Activated CD8-positive, alpha-beta T cell treated with anti-CD3 and anti-CD28 coated beads, Interleukin-2, amount 10 ng/mL, durations not matched to agents 7 days and 5 days (primary cell): ENCODE measurements around the gene DDX28. TPM values are rescaled to one million over a fixed set of nuclear protein-coding genes. Genes with fewer than 3 reads are reported as not detected.
A peak's percentile ranks its signal among the peaks of the same experiment; 100 is the strongest.

Experiments
- ATAC-seq: fragments of 150-1000 bp; cut with Tn5 transposase; one replicate; pipeline ENCODE4 v1.10.0; 2021; ENCODE audit warnings: moderate library complexity
- CTCF ChIA-PET: fragments of 350-600 bp; sonication (Branson Sonifier 250); formaldehyde crosslinking; loops from one replicate; lab custom pipeline; 2021; ENCODE audit warnings: antibody characterized with exemption; lab: Charles Lee
- POLR2A ChIA-PET: fragments of 350-600 bp; sonication (Branson Sonifier 250); formaldehyde crosslinking; loops from one replicate; lab custom pipeline; 2021; ENCODE audit warnings: antibody characterized with exemption; lab: Charles Lee
- DNase-seq: peaks from one replicate; pipeline ENCODE4 v3.0.0-alpha.2; 2020
- H3K27ac Mint-ChIP-seq: one replicate; pipeline ENCODE4 v1.8.0; 2021; ENCODE audit warnings: mild to moderate bottlenecking, mixed read lengths
- H3K27me3 Mint-ChIP-seq: one replicate; pipeline ENCODE4 v1.8.0; 2021; ENCODE audit warnings: low read depth, mixed read lengths
- H3K36me3 Mint-ChIP-seq: one replicate; pipeline ENCODE4 v1.8.0; 2021; ENCODE audit warnings: low read depth, mixed read lengths
- H3K4me1 Mint-ChIP-seq: one replicate; pipeline ENCODE4 v1.8.0; 2021; ENCODE audit warnings: low read depth, mixed read lengths
- H3K4me3 Mint-ChIP-seq: one replicate; pipeline ENCODE4 v1.8.0; 2021; ENCODE audit warnings: mild to moderate bottlenecking, mixed read lengths
- H3K9me3 Mint-ChIP-seq: one replicate; pipeline ENCODE4 v1.8.0; 2022; ENCODE audit warnings: mixed read lengths; ENCODE audit not compliant: insufficient read depth
- total RNA-seq, 2 experiments: library from RNA; stranded (reverse); gene quantifications; one replicate each; pipeline ENCODE4 v1.2.3, GENCODE V29; 2021

The DDX28 gene
- total RNA-seq: 10 to 100 TPM; 13.6 to 13.9 TPM

GRCh38 chr16:68022728-68023537 lies at the start of gene DDX28, which contains the start of gene DUS2:
TSS of gene DDX28 (minus strand) at chr16:68023232. CDS start at chr16:68023202, 30 bp downstream.
TSS of gene DUS2 (plus strand) at chr16:68023284. CDS start at chr16:68038024, 14,740 bp downstream.
- ChIA-PET POLR2A (interaction anchor here (0.7 to 3.0 kb wide), 25 partner anchors 9 to 485 kb away, joined by 3 to 48 read pairs (median 5); partner anchors contain the start of genes DPEP2 and PSMB10), CTCF (interaction anchor here (0.7 to 3.5 kb wide), 16 partner anchors 10 to 139 kb away, joined by 3 to 16 read pairs (median 4); partner anchors contain the start of genes DPEP2, NFATC3 and SLC12A4)
- Mint-ChIP-seq H3K4me1 (peaks cover 29% of the 10 kb centered on the region), H3K36me3 (peaks cover 36% of the 10 kb centered on the region), H3K4me3 (peak within 1 kb of the TSS; percentile 94), H3K27ac (peak within 1 kb of the TSS; percentile 95), H3K9me3 (no peaks in the 10 kb centered on the region), H3K27me3 (no peaks in the 10 kb centered on the region)
- ATAC-seq (peak; percentile 92), DNase-seq (peak; percentile 95)

GRCh38 chr16:68072038-68072695 lies 49.1 kb upstream of the DDX28 start:
- no peak overlapping the region for H3K27ac Mint-ChIP-seq

GRCh38 chr16:68071518-68071901 lies 48.5 kb upstream of the DDX28 start:
- peaks cover 88% of the 10 kb centered on the region for H3K4me1 Mint-ChIP-seq
- peaks cover 70% of the 10 kb centered on the region for H3K36me3 Mint-ChIP-seq
- H3K27me3 Mint-ChIP-seq: no peaks in the 10 kb centered on the region
- DNase-seq (no peak), ATAC-seq (no peak)
- ChIA-PET POLR2A (interaction anchor here (0.5 to 4.7 kb wide), 3 partner anchors 11 to 133 kb away, joined by 3 to 71 read pairs (median 6); partner anchors contain the start of gene NFATC3), CTCF (interaction anchor here (1.0 to 11.1 kb wide), 8 partner anchors 9 to 214 kb away, joined by 3 to 142 read pairs (median 8); partner anchors contain the start of gene NFATC3)
- H3K9me3 Mint-ChIP-seq: no peaks in the 10 kb centered on the region
- peak overlapping the region; percentile 91 for H3K27ac Mint-ChIP-seq
- no peak overlapping the region for H3K4me3 Mint-ChIP-seq

More at GRCh38 chr16:68072038-68072695, 49.1 kb upstream of the DDX28 start:
- ATAC-seq: no peak
- ChIA-PET CTCF (interaction anchor here (1.3 to 11.1 kb wide), 5 partner anchors 8 to 155 kb away, joined by 4 to 142 read pairs (median 20); partner anchors contain the start of gene NFATC3), POLR2A (interaction anchor here (2.5 to 4.7 kb wide), 2 partner anchors 10 to 13 kb away, joined by 6 to 71 read pairs; partner anchors contain the start of gene NFATC3)
- Mint-ChIP-seq H3K4me3 (no peak overlapping the region), H3K36me3 (peaks cover 71% of the 10 kb centered on the region), H3K9me3 (no peaks in the 10 kb centered on the region), H3K4me1 (peaks cover 87% of the 10 kb centered on the region), H3K27me3 (no peaks in the 10 kb centered on the region)
- no peak for DNase-seq

GRCh38 chr16:68070806-68071517 lies 47.9 kb upstream of the DDX28 start:
- Mint-ChIP-seq H3K9me3 (no peaks in the 10 kb centered on the region), H3K4me1 (peaks cover 88% of the 10 kb centered on the region), H3K4me3 (peak overlapping the region; percentile 64), H3K27ac (peak overlapping the region; percentile 91), H3K27me3 (no peaks in the 10 kb centered on the region), H3K36me3 (peaks cover 70% of the 10 kb centered on the region)
- DNase-seq (no peak), ATAC-seq (no peak)
- POLR2A ChIA-PET: interaction anchor here (0.5 to 4.7 kb wide), 8 partner anchors 9 to 178 kb away, joined by 3 to 71 read pairs (median 4); partner anchors contain the start of genes DPEP2, NFATC3 and PSKH1
- CTCF ChIA-PET: interaction anchor here (0.8 to 11.1 kb wide), 9 partner anchors 9 to 214 kb away, joined by 3 to 142 read pairs (median 4); partner anchors contain the start of gene NFATC3

GRCh38 chr16:68070249-68070730 lies 47.3 kb upstream of the DDX28 start:
- peak; percentile 20 for ATAC-seq
- CTCF ChIA-PET: interaction anchor here (0.8 to 11.1 kb wide), 10 partner anchors 9 to 215 kb away, joined by 3 to 142 read pairs (median 4); partner anchors contain the start of gene NFATC3
- Mint-ChIP-seq H3K36me3 (peaks cover 69% of the 10 kb centered on the region), H3K4me1 (peaks cover 88% of the 10 kb centered on the region), H3K9me3 (no peaks in the 10 kb centered on the region), H3K4me3 (peak overlapping the region; percentile 64), H3K27me3 (no peaks in the 10 kb centered on the region), H3K27ac (peak overlapping the region; percentile 91)
- POLR2A ChIA-PET: interaction anchor here (0.7 to 4.7 kb wide), 9 partner anchors 8 to 178 kb away, joined by 3 to 71 read pairs (median 4); partner anchors contain the start of genes DDX28, DPEP2, DUS2 and NFATC3
- peak; percentile 48 for DNase-seq

DNA sequence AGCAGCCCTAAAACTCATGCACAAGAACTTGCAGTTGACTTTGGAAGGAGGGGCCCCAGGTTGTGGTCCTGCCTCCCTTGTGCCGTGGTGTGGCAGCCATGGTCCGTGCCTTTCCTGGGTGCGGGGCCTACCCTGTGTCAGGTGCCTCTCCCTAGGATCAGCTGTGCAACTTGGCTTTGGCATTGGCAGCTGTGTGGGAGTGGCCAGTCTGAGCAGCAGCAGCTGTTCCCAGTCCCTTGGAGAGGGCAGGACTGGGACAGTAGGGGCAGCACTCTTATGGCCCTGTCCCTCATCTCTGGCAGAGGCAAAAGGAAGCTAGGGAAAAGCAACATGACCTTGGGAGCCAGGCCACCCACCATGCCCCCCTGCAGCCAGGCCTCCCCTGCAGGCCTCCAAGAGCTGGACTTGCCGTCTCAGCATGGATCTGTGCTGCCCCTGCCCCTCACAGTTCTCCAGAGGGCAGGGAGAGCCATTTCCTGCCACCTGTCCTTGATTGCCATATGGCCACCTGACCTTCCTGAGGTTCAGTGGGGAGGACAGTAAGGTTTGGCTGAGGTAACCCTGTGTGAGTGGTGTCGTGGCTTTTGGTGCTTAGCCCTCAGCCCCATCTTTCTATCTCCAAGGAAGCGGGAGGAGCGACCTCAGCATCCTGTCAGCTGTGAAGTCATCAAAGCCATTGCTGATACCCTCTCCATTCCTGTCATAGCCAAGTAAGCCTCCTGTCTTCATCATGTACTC lies 46.6 kb upstream of the DDX28 start:
- CTCF ChIA-PET: interaction anchor here (1.0 to 11.1 kb wide), 8 partner anchors 10 to 161 kb away, joined by 3 to 142 read pairs (median 8); partner anchors contain the start of gene NFATC3
- POLR2A ChIA-PET: interaction anchor here (0.8 to 4.7 kb wide), 9 partner anchors 9 to 191 kb away, joined by 3 to 71 read pairs (median 4); partner anchors contain the start of genes DDX28, DPEP2, DUS2 and NFATC3
- no peaks in the 10 kb centered on the region for H3K9me3 Mint-ChIP-seq
- peaks cover 63% of the 10 kb centered on the region for H3K36me3 Mint-ChIP-seq
- peak; percentile 82 for DNase-seq
- H3K27me3 Mint-ChIP-seq: no peaks in the 10 kb centered on the region
- peak overlapping the region; percentile 64 for H3K4me3 Mint-ChIP-seq
- ATAC-seq: peak; percentile 40
- peaks cover 88% of the 10 kb centered on the region for H3K4me1 Mint-ChIP-seq
- H3K27ac Mint-ChIP-seq: peak overlapping the region; percentile 91

GRCh38 chr16:68068926-68069325 lies 45.9 kb upstream of the DDX28 start:
- no peaks in the 10 kb centered on the region for H3K27me3 Mint-ChIP-seq
- no peaks in the 10 kb centered on the region for H3K9me3 Mint-ChIP-seq
- CTCF ChIA-PET: interaction anchor here (1.0 to 11.1 kb wide), 9 partner anchors 11 to 161 kb away, joined by 3 to 142 read pairs (median 7); partner anchors contain the start of gene NFATC3
- POLR2A ChIA-PET: interaction anchor here (1.4 to 4.7 kb wide), 5 partner anchors 11 to 190 kb away, joined by 3 to 71 read pairs (median 10); partner anchors contain the start of genes DDX28, DUS2, NFATC3 and PSMB10
- peaks cover 58% of the 10 kb centered on the region for H3K36me3 Mint-ChIP-seq
- H3K4me1 Mint-ChIP-seq: peaks cover 88% of the 10 kb centered on the region
- peak overlapping the region; percentile 91 for H3K27ac Mint-ChIP-seq
- no peak for DNase-seq
- no peak for ATAC-seq
- no peak overlapping the region for H3K4me3 Mint-ChIP-seq

- ChIA-PET CTCF (interaction anchor here (1.1 to 7.5 kb wide), 7 partner anchors 8 to 163 kb away, joined by 3 to 78 read pairs (median 8); partner anchors contain the start of genes NFATC3 and SLC12A4), POLR2A (interaction anchor here (1.5 to 4.1 kb wide), 2 partner anchors 18 to 131 kb away, joined by 6 to 23 read pairs; partner anchors contain the start of genes NFATC3 and PSMB10)
- peaks cover 55% of the 10 kb centered on the region for H3K36me3 Mint-ChIP-seq
- H3K27ac Mint-ChIP-seq: peak overlapping the region; percentile 74
- no peak overlapping the region for H3K4me3 Mint-ChIP-seq
- peaks cover 89% of the 10 kb centered on the region for H3K4me1 Mint-ChIP-seq
- DNase-seq: no peak
- no peaks in the 10 kb centered on the region for H3K27me3 Mint-ChIP-seq
- no peak for ATAC-seq
- no peaks in the 10 kb centered on the region for H3K9me3 Mint-ChIP-seq
These were observed 43.7 kb upstream of the DDX28 start for GRCh38 chr16:68066763-68067162.

DNA sequence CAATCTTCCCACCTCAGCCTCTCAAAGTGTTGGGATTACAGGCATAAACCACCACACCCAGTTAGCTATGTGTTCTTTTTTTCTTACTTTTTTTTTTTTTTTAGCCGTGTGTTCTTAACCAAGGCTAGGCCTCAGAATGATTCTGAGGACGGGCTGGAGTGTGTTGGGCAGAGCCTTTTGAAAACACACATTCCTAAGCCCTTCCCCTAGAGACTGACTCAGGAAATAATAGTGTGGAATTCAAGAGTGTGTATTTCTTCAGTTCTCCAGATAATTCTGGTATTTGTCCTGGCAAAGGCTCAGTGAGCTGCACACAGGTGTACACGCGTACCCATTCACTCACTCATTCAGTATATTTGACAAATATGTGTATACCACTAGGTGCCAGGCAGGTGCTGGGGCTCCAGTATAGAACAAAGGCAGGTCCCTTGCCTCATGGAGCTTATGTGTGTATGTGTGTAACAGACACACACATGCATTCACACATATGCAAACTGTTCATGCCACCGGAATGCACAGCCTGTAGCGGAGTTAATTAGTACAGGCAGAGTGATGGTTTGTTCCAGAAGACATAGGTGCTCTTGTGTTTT lies 42.8 kb upstream of the DDX28 start:
- Mint-ChIP-seq H3K4me1 (peaks cover 89% of the 10 kb centered on the region), H3K27ac (peak overlapping the region; percentile 74), H3K9me3 (no peaks in the 10 kb centered on the region), H3K36me3 (peaks cover 53% of the 10 kb centered on the region), H3K27me3 (no peaks in the 10 kb centered on the region), H3K4me3 (no peak overlapping the region)
- no peak for ATAC-seq
- ChIA-PET CTCF (interaction anchor here (0.6 to 7.5 kb wide), 19 partner anchors 9 to 249 kb away, joined by 3 to 78 read pairs (median 4); partner anchors contain the start of genes NFATC3 and SLC12A4), POLR2A (interaction anchor here (0.7 to 4.1 kb wide), 5 partner anchors 19 to 406 kb away, joined by 3 to 23 read pairs (median 3); partner anchors contain the start of genes ACD, NFATC3, PSMB10 and SLC12A4)
- no peak for DNase-seq
